ENCODE measurements around the gene TTYH3. TPM values are rescaled to one million over a fixed set of nuclear protein-coding genes. Genes with fewer than 3 reads are reported as not detected.

Gene TTYH3
- total RNA-seq, 1 experiment from 2014 or later, result 25.0 TPM

DNA sequence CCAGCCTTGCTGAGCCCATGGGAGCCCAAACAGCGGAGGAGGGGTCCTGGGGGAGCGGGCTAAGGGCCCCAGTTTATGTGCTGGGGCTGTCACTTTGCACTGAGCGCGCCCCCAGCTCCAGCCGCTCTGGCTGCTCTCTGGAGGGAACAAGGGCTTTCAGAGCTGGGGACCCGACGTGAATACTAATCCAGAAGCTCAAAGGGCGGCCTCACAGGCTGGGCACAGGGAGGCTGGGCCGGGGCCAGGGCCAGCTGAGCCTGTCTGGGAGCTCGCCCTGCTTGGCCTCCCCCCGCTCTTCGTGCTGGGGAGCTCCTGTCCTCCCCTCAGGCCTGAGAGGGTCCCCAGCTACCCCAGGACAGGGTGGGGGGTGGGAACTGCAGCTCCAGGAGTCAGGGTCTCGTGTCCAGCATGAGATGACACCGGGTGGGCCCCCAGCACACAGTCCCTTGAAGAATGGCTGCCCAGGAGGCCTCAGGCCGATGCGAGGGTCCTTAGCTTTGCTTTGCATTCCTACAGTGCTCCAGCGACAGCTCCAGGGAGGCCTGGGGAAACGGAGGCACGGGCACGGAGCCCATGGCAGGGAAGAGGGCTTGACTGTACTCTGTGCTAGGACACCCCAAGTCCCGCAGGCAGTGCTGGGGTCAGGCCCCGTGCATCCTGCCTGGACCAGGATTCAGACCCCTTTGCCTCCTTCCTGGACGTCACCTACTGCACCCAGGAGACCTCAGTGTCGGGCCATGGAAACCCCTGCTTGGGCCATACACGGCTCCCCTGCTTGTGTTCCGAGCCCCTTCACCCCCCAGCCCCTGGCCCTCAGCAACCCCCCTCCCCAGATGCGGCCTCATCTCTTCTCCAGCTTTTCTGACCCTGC is 50.4 kb downstream of the TTYH3 start:
- Histone ChIP-seq H3K9ac (ENCODE audit: low read length) (no peak overlapping the region), H3K79me2 (ENCODE audit: low read length) (no peaks in the 10 kb centered on the region), H3F3A (ENCODE audit: low read length, unreplicated experiment) (no peaks in the 10 kb centered on the region), H3K9me3 (ENCODE audit: low read length) (no peaks in the 10 kb centered on the region), H3K4me3 (ENCODE audit: low read length) (no peak overlapping the region), H3K27ac (ENCODE audit: low read length) (no peak overlapping the region), H4K20me1 (ENCODE audit: low read length) (no peaks in the 10 kb centered on the region), H3K36me3 (ENCODE audit: low read depth, low read length) (no peaks in the 10 kb centered on the region), H3K4me1 (ENCODE audit: insufficient read depth, low read length) (no peaks in the 10 kb centered on the region), H3K27me3 (ENCODE audit: low read length) (no peaks in the 10 kb centered on the region), H2AFZ (ENCODE audit: low read length) (no peak overlapping the region), H3K9me2 (replicated peaks; ENCODE audit: low read length) (no peaks in the 10 kb centered on the region), H3K4me2 (ENCODE audit: low read length) (no peak overlapping the region)
- ATAC-seq, result no peak
- ChIA-PET POLR2A (ENCODE audit: unreplicated experiment) (no interaction called here), CTCF (interaction anchor here (0.6 kb wide), 1 partner anchor 17 kb away, joined by 9 read pairs; no protein-coding TSS in a partner anchor)
- no TSS peak for BruUV-seq (replicated peaks)
- TF ChIP-seq EZH2 (IDR thresholded peaks at IDR 0.05; ENCODE audit: low read length, unreplicated experiment) (no peak), EZH2phosphoT487 (IDR thresholded peaks at IDR 0.05; ENCODE audit: borderline replicate concordance, low read length) (no peak), CTCF (conservative IDR thresholded peaks at IDR 0.05; ENCODE audit: low read depth, low read length) (no peak)
- intact Hi-C loops (cut with micrococcal nuclease), result loop anchor here (1.0 to 5.0 kb wide), 3 partner anchors 125 to 231 kb away; partner anchors contain the start of genes BRAT1, GRIFIN and IQCE
- DNase-seq, result no peak

DNA sequence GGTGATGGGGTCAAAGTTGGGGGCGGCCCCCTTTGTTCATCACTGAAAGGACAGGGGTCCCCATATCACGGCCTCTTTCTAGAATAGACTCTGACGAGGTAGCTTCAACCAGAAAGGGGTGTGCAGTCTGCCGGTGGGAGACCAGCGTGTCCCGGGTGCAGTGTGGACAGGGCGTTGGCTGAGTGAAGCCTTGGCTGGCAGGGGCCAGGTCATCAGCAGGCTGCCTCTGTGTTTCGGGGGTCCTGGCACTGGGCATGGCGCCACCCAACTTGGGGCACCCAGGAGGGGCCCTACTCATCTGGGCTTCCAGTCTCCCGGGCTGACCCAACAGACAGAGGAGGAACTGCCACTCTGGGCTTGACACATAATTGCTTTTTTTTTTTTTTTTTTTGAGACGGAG is 52.7 kb downstream of the TTYH3 start:
- peaks cover 16% of the 10 kb centered on the region for H3K27me3 ChIP-seq (ENCODE audit: low read length)
- BruUV-seq (replicated peaks), result no TSS peak
- no peaks in the 10 kb centered on the region for H3K4me1 ChIP-seq (ENCODE audit: insufficient read depth, low read length)
- CTCF ChIA-PET, result no interaction called here
- H3K79me2 ChIP-seq (ENCODE audit: low read length), result no peaks in the 10 kb centered on the region
- no peak overlapping the region for H3K9ac ChIP-seq (ENCODE audit: low read length)
- TF ChIP-seq EZH2 (IDR thresholded peaks at IDR 0.05; ENCODE audit: low read length, unreplicated experiment) (no peak), CTCF (conservative IDR thresholded peaks at IDR 0.05; ENCODE audit: low read depth, low read length) (no peak), EZH2phosphoT487 (IDR thresholded peaks at IDR 0.05; ENCODE audit: borderline replicate concordance, low read length) (no peak)
- no peak overlapping the region for H3K4me2 ChIP-seq (ENCODE audit: low read length)
- no peak overlapping the region for H3K27ac ChIP-seq (ENCODE audit: low read length)
- no peak for ATAC-seq
- no peak overlapping the region for H3K4me3 ChIP-seq (ENCODE audit: low read length)
- no peak for DNase-seq
- no peaks in the 10 kb centered on the region for H3F3A ChIP-seq (ENCODE audit: low read length, unreplicated experiment)
- intact Hi-C loops (cut with micrococcal nuclease), result loop anchor here (5.0 kb wide), 2 partner anchors 127 to 207 kb away; partner anchors contain the start of genes BRAT1, GRIFIN and IQCE
- H2AFZ ChIP-seq (ENCODE audit: low read length), result no peak overlapping the region
- no peaks in the 10 kb centered on the region for H3K9me3 ChIP-seq (ENCODE audit: low read length)
- no peaks in the 10 kb centered on the region for H3K9me2 ChIP-seq (replicated peaks; ENCODE audit: low read length)
- POLR2A ChIA-PET (ENCODE audit: unreplicated experiment), result no interaction called here
- no peaks in the 10 kb centered on the region for H3K36me3 ChIP-seq (ENCODE audit: low read depth, low read length)
- H4K20me1 ChIP-seq (ENCODE audit: low read length), result no peaks in the 10 kb centered on the region

DNA sequence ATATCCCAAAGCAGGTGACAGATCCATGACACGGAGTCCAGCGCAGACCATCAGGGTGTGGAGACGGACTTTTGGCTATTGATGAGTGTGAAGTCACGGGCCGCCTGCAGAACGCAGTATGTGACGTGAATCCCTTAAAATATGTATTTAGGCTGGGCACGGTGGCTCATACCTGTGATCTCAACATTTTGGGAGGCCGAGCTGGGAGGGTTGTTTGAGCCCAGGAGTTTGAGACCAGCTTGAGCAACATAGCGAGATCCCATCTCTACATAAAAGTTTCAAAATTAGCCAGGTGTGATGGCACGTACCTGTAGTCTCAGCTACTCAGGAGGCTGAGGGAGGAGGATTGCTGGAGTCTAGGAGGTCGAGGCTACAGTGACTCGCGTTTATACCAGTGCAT is 54.3 kb downstream of the TTYH3 start:
- Histone ChIP-seq H3K4me1 (ENCODE audit: insufficient read depth, low read length) (no peaks in the 10 kb centered on the region), H3K9me3 (ENCODE audit: low read length) (no peaks in the 10 kb centered on the region), H2AFZ (ENCODE audit: low read length) (no peak overlapping the region), H4K20me1 (ENCODE audit: low read length) (no peaks in the 10 kb centered on the region), H3K4me2 (ENCODE audit: low read length) (no peak overlapping the region), H3K9ac (ENCODE audit: low read length) (no peak overlapping the region), H3F3A (ENCODE audit: low read length, unreplicated experiment) (no peaks in the 10 kb centered on the region), H3K27ac (ENCODE audit: low read length) (no peak overlapping the region), H3K27me3 (ENCODE audit: low read length) (peaks cover 16% of the 10 kb centered on the region), H3K36me3 (ENCODE audit: low read depth, low read length) (no peaks in the 10 kb centered on the region), H3K9me2 (replicated peaks; ENCODE audit: low read length) (no peaks in the 10 kb centered on the region), H3K4me3 (ENCODE audit: low read length) (no peak overlapping the region), H3K79me2 (ENCODE audit: low read length) (no peaks in the 10 kb centered on the region)
- no peak for ATAC-seq
- TF ChIP-seq CTCF (conservative IDR thresholded peaks at IDR 0.05; ENCODE audit: low read depth, low read length) (no peak), EZH2 (IDR thresholded peaks at IDR 0.05; ENCODE audit: low read length, unreplicated experiment) (no peak), EZH2phosphoT487 (IDR thresholded peaks at IDR 0.05; ENCODE audit: borderline replicate concordance, low read length) (no peak)
- ChIA-PET CTCF (no interaction called here), POLR2A (ENCODE audit: unreplicated experiment) (no interaction called here)
- intact Hi-C loops (cut with micrococcal nuclease), result no loop called here
- BruUV-seq (replicated peaks), result no TSS peak
- DNase-seq, result no peak
